Thyroid gland (tissue), 4 donors: ENCODE data around the gene SAFB. TPM values are rescaled to one million over a fixed set of nuclear protein-coding genes. Genes with fewer than 3 reads are reported as not detected.
"Not testable (repeated sequence)": the region's sequence is repeated elsewhere in the genome, so short reads cannot be mapped to it uniquely, and the experiment has no call there.

Experiments used
- DNase-seq, 2 donors: peaks; one replicate each; pipeline ENCODE4 v3.0.0-alpha.2; 2019
- H3K27ac ChIP-seq, 3 donors: fragments of 200-600 bp; sonication (generic); 1 replicate in 2 of 3; 2 replicates in 1 of 3; pipeline ENCODE4 v1.5.1; 2016 to 2019; ENCODE audit warnings: mild to moderate bottlenecking in 1 of 3, moderate library complexity in 1 of 3
- H3K27me3 ChIP-seq: fragments of 200-600 bp; sonication (generic); one replicate; pipeline ENCODE4 v1.5.1; 2019
- H3K36me3 ChIP-seq, 2 donors: fragments of 200-600 bp; sonication (generic); one replicate each; pipeline ENCODE4 v1.5.1; 2016 to 2019
- H3K4me1 ChIP-seq, 2 donors: fragments of 200-600 bp; sonication (generic); one replicate each; pipeline ENCODE4 v1.5.1; 2017 to 2019
- H3K4me3 ChIP-seq, 3 donors: fragments of 200-600 bp; sonication (generic); replicated peaks in 1 of 3; 1 replicate in 2 of 3; 2 replicates in 1 of 3; pipeline ENCODE4 v1.5.1; 2016; ENCODE audit warnings: mild to moderate bottlenecking in 1 of 3
- H3K9me3 ChIP-seq: fragments of 200-600 bp; sonication (generic); one replicate; pipeline ENCODE4 v1.5.1; 2017
- CTCF ChIP-seq, 6 experiments: fragments of 200-600 bp in 3 of 6; fragments of 450-650 bp in 3 of 6; sonication (generic) in 3 of 6; IDR thresholded peaks; one replicate each; pipeline ENCODE4 v1.5.1; 2016 to 2019; ENCODE audit warnings: antibody characterized with exemption in 6 of 6, mild to moderate bottlenecking in 2 of 6, inconsistent platforms in 1 of 6, moderate library complexity in 1 of 6
- POLR2A ChIP-seq, 2 donors: fragments of 450-650 bp; IDR thresholded peaks; one replicate each; pipeline ENCODE4 v1.6.1; 2017; ENCODE audit warnings: antibody characterized with exemption in 2 of 2, mild to moderate bottlenecking in 2 of 2, moderate library complexity in 1 of 2
- WGBS, 2 donors: methylation state at CpG; one replicate each; pipeline ENCODE4 v1.1.5; 2017; 5-methylcytosine and 5-hydroxymethylcytosine counted together
- intact Hi-C: fragments of 100-400 bp; cut with DNase I; formaldehyde crosslinking; loops from one replicate; pipeline ENCODE4 v1.15.1; 2023
- total RNA-seq, 4 donors: library from RNA; depleted of rRNA; stranded (reverse); fragments of >200 nt; gene quantifications; one replicate each; pipeline ENCODE4 v1.2.3, GENCODE V29; 2016

The SAFB gene
- total RNA-seq, 4 donors from 2014 or later = 70.1 to 129 (median 86.7) TPM

GRCh38 chr19:5700455-5701092, 77.7 kb downstream of the SAFB start:
- Histone ChIP-seq H3K27ac (no peak overlapping the region), H3K27me3 (no peaks in the 10 kb centered on the region), H3K36me3 (peaks cover 37 to 58% of the 10 kb centered on the region in 2 donors), H3K9me3 (no peaks in the 10 kb centered on the region), H3K4me1 (no peaks in the 10 kb centered on the region), H3K4me3 (no peak overlapping the region)
- no peak for DNase-seq
- intact Hi-C loops = no loop called here
- 96 to 97% methylated on average over 9 to 16 of the region's 22 CpGs for WGBS, 2 donors
- TF ChIP-seq POLR2A (IDR thresholded peaks at IDR 0.05) (no peak), CTCF (IDR thresholded peaks at IDR 0.05) (no peak)

- H3K27ac ChIP-seq, intact Hi-C loops, H3K4me1 ChIP-seq, H3K27me3 ChIP-seq, DNase-seq, H3K4me3 ChIP-seq, H3K9me3 ChIP-seq: not testable (repeated sequence)
- WGBS, 2 donors = 100% methylated on average over 2 of the region's 28 CpGs; no CpG with 5 or more reads in 1 of the 2 donors
- peaks cover 40 to 61% of the 10 kb centered on the region in 2 donors for H3K36me3 ChIP-seq
Observed at GRCh38 chr19:5702053-5702410, 79.1 kb downstream of the SAFB start.

- Histone ChIP-seq H3K9me3 (no peaks in the 10 kb centered on the region), H3K4me3 (no peak overlapping the region), H3K4me1 (no peaks in the 10 kb centered on the region), H3K36me3 (peaks cover 46 to 65% of the 10 kb centered on the region in 2 donors), H3K27me3 (no peaks in the 10 kb centered on the region), H3K27ac (no peak overlapping the region)
- 95 to 96% methylated on average over 29 to 35 of the region's 40 CpGs for WGBS, 2 donors
- intact Hi-C loops = no loop called here
- DNase-seq = no peak
- TF ChIP-seq POLR2A (IDR thresholded peaks at IDR 0.05) = no peak
Observed at GRCh38 chr19:5703819-5704818, 81.2 kb downstream of the SAFB start.

- DNase-seq = no peak
- intact Hi-C loops = no loop called here
- H3K27ac ChIP-seq = no peak overlapping the region
- H3K4me1 ChIP-seq = no peaks in the 10 kb centered on the region
- H3K9me3 ChIP-seq = no peaks in the 10 kb centered on the region
- TF ChIP-seq CTCF (IDR thresholded peaks at IDR 0.05) (no peak), POLR2A (IDR thresholded peaks at IDR 0.05) (no peak)
- H3K27me3 ChIP-seq = no peaks in the 10 kb centered on the region
- H3K4me3 ChIP-seq = no peak overlapping the region
- peaks cover 51 to 59% of the 10 kb centered on the region in 2 donors for H3K36me3 ChIP-seq
- 76 to 91% methylated on average over 7 to 15 of the region's 16 CpGs for WGBS, 2 donors
Observed at GRCh38 chr19:5705552-5705951, 82.7 kb downstream of the SAFB start.

GRCh38 chr19:5706876-5707573, 84.1 kb downstream of the SAFB start:
- TF ChIP-seq CTCF (IDR thresholded peaks at IDR 0.05) (no peak), POLR2A (IDR thresholded peaks at IDR 0.05) (no peak)
- no peak overlapping the region for H3K27ac ChIP-seq
- DNase-seq = no peak
- no peaks in the 10 kb centered on the region for H3K9me3 ChIP-seq
- H3K4me3 ChIP-seq = no peak overlapping the region
- peaks cover 65 to 72% of the 10 kb centered on the region in 2 donors for H3K36me3 ChIP-seq
- no peaks in the 10 kb centered on the region for H3K4me1 ChIP-seq
- 93 to 95% methylated on average over 25 to 32 of the region's 35 CpGs for WGBS, 2 donors
- intact Hi-C loops = no loop called here
- H3K27me3 ChIP-seq = no peaks in the 10 kb centered on the region
